HG03196 (cell line): ENCODE measurements around the gene COL7A1.
"Not testable (repeated sequence)": the region's sequence is repeated elsewhere in the genome, so short reads cannot be mapped to it uniquely, and the experiment has no call there.

ENCODE experiments used
- ATAC-seq: cut with Tn5 transposase; IDR thresholded peaks from one replicate; pipeline ENCODE4 v1.9.1; 2021; ENCODE audit not compliant: unreplicated experiment

Gene COL7A1

DNA sequence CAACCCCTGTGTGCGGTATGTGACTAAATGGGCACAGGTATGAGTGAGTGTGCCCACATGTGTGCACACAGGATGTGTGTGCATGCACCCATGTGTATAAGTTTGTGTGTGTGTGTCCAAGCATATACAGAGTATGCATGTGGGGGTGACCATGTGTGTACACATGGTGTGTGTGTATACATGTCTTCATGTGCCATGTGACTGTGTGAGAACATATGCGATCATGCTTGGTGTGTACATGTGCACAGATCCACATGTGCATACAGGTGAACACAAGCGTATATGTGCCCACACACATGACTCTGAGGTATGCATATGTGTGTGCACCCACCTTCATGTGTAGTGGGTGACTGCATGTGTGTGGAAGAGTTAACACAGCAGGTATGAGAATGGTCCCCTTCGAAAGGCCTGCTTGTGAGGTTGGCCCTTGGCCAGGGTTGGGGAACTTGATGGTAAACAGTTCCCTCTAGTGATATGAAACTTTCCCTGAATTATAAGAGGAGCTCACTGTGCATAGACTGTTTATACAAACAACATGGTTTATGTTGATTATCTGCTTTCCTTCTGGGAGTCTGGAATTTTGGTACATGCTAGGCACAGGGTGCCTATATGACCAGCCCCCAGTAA, 48.8 kb downstream of the COL7A1 start:
- ATAC-seq = no peak

DNA sequence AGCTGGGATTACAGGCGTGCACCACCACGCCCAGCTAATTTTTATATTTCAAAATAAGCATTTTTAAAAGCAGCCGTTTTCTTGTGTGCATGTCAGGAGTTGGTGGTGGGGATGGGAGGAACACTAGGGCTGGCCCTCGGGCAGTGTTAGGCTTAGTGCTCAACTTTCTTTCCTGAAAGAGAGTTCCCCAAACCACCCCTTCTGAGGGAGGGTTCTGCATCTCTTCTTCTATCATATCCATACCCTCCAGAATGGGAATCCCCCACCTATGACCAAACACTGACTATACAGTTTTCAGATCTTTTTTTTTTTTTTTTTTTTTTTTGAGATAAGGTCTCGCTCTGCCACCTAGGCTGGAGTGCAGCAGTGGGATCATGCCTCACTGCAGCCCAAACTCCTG, 51.0 kb downstream of the COL7A1 start:
- no peak for ATAC-seq

DNA sequence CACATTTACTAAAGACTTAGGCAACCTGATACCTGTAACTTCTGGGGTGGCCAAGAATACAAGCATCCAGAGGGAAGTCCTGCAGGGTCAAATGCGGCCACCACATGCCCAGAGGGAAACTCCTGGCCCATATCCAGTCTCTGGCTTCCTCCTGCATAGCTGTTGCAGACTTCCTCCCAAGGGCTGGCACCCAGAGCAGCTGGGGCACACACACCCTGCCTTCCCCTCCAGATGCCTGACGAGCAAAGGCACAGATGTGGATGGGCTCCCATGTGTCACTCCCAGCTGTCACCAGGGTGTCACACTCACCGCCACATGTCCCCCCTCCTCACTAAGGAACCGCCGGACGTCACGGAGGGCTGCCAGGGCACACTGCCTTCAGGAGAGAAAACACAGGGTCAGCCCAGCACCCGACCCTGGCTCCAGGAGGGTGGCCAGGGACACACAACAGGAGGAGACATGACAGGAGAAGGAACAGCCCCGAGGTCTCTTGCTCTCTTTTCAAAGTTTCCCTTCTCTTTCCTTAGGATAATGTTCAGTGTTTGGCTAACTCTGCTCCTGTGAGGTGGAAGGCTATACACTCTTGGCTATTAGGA, 51.8 kb downstream of the COL7A1 start:
- no peak for ATAC-seq

DNA sequence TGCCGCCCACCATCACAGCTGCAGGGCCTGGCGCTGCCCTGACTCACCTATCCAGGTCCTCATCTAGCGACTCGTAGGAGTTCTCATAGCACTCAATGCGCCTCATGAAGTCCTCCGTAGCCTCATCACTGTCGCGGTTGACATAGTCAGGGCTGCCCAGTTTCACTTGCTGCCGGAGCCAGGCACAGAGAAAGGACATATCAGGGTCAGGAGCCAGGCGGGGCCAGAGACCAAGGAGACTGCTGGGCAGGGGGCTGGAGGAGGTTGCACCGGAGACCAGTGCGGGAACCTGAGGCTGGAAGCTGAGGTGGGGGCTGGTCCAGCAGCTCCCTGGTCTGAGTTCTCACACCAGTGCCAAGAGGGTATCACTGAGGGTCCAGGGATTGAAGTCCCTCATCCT, 56.7 kb downstream of the COL7A1 start:
- no peak for ATAC-seq

DNA sequence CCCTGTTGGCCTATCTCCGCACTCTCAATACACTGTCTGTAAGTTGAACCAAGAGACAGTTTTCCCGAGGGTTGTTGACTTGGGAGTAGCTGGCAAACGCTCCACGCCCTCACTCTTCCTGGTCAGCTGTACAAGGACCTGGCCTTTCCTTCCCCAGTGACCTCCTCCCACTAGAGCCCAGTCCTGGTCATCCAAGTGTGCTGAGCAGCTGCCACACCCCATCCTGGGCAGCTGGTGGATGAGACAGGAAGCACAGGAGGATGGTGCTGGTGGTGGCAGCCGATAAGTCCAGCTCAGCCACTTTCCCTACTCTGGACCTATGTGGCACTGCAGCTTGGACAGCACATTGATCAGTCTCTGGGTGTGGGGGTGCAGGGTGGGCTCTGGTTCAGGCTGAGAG, 58.3 kb downstream of the COL7A1 start:
- ATAC-seq = no peak

DNA sequence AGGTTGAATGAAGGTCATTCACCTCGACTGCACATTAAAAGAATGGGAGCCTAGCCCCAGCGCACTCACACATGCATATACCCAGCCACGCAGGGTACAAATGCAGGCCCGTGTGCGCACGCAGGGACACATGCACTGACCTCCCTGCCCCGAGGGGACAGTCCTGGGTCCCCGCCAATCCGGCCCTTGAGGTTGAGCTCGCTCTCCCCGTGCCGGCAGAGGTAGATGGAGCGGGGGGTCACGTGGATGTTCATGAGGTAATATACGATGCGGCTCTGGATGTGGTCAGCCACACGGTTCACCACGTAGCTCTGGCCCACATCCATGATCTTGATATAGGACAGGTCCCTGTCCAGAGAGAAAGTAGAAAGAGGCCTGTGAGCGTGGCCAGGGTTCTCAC, 59.0 kb downstream of the COL7A1 start:
- ATAC-seq = no peak

DNA sequence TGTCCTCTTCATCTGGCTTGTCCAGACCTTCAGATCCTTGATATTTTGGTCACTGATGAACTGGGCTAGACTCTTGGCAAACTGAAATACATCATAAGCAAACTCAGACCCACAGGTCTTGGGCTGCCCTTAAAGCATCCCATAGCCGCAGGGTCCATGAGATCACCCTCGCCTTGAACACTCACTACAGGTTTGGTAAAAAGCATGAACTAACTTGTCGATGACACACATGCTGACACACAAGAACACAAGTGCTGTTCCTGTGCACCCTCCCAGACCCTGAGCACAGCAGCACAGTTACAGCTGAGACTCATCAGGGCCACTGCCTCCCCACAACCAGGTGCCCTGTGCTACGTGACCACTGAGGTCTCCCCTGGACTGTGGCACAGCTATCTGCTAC, 59.6 kb downstream of the COL7A1 start:
- ATAC-seq = no peak

DNA sequence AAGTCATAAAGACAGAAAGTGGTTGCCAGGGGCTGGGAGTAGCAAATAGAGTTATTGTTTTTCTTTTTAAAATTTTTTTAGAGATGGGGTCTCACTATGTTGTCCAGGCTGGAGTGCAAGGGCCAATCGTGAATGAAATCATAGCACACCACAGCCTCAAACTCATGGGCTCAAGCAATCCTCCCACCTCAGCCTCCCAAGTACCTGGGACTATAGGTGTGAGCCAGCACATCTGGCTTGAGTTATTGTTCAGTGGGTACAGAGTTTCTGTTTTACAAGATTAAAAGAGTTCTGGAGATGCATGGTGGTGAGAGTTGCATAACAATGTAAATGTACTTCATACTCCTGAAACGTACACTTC, 62.2 kb downstream of the COL7A1 start:
- ATAC-seq = no peak

DNA sequence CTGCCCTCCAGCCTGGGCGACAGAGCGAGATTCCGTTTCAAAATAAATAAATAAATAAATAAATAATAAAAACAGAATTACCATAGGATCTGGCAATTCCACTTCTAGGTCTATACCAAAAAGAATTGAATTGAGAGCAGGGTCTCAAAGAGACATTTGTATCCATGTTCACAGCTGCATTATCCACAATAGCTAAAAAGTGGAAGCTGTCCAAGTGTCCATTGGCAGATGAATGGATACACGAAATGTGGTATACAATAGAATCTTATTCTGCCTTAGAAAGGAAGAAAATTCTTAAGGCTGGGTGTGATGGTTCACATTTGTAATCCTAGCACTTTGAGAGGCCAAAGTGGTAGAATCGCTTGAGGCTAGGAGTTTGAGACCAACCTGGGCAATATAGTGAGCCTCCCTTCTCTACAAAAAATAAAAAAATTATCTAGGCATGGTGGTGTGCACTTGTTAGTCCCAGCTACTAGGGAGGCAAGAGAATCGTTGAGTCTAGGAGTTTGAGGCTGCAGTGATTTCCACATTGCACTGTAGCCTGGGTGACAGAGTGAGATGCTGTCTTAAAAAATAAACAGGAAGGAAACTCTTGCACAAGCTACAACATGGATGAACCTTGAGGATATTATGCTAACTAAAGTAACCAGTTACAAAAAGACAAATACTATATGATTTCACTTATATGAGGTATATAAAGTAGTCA, 62.7 kb downstream of the COL7A1 start:
- no peak for ATAC-seq

DNA sequence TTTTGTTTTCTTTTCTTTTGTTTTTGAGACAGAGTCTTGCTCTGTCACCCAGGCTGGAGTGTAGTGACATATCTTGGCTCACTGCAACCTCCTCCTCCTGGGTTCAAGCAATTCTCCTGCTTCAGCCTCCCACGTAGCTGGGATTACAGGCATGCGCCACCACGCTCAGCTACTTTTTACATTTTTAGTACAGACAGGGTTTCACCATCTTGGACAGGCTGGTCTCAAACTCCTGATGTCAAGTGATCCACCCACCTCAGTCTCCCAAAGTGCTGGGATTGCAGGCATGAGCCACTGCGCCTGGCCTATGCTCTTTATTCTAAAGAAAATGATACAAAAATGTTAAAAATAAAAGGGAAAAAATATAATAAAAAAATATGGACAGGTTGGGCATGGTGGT, 64.4 kb downstream of the COL7A1 start:
- not testable (repeated sequence) for ATAC-seq

DNA sequence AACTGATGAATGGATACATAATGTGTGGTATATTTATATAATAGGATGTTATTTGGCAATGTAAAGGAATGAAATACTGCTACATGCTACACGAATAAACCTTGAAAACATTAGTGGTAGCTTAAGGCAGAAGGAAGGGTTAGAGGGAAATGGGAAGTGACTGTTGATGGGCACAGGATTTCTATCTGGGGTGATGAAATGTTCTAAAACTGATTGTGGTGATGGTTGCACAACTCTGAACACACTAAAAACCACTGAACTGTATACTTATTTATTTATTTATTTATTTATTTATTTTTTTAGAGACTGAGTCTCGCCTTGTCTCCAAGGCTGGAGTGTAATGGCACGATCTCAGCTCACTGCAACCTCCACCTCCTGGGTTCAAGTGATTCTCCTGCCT, 66.4 kb downstream of the COL7A1 start:
- no peak for ATAC-seq

DNA sequence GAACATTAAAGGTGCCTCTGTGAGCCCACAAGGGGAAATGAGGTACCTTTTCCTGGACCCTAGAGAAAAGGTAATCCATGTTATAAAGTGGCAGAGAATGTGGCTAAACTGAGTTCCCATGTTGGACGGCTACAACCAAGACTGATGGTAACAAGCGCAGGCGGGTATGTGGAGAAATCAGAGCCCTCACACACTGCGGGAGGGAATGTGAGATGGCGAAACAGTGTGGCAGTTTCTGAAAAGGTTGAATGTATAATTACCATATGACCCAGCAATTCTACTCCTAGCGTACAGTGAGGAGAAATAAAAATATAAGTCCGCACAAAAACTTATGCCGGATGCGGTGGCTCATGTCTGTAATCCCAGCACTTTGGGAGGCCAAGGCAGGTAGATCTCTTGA, 67.1 kb downstream of the COL7A1 start:
- ATAC-seq = no peak

DNA sequence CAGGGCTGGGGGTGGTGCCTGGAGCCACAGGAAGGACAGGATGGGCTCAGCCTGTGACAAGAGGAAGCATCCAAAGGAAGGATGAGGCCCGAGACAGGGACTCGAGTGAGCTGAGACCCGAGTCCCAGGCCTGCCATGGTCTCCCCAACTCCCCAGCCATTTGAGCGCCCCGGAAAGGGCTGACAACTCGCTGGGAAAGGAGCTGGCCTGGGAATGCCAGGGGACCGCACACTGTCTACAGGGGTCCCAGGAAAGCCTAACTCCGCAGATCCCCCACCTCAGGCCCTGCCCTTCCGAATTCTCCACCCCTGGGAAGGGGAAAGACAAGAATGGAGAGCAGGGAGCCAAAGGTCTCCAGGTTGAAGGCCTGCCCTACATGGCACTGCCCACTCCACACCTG, 70.2 kb downstream of the COL7A1 start:
- no peak for ATAC-seq

DNA sequence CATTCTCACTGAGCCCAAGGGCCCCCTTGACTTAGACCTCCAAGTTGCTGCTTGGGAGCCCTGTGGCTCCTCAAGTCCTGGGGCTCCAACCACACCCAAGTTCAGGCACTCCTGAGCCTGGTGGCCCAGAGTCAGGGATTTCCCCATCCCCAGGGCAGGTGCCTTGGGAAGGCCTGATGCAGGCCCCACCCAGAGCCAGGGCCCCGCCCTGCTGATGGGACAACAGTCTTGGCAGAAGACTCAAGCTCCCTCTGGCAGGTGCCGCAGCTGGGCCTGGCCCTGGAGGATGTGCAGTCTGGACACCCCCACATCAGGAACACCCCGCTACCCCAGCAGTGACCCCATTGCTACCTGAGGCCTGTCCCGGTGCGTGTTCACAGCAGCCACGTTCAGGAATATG, 73.5 kb downstream of the COL7A1 start:
- ATAC-seq = no peak

DNA sequence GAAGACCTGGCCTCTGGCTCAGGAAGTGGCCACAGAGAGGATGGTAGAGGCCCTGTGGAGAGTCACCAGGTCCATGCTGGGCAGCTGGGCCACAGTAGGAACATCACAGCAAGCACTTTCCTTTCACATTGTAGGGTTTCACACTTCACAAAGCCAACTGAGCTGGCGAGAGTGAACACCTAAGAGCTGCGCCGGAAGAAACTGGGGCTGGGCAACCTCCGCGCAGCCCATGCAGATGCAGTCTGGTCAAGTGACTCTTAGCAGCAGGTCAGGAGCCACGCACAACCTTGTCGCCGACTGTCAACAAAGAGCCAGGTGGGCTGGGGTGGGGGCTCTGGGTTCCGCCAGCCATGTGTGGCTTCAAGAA, 75.9 kb downstream of the COL7A1 start:
- no peak for ATAC-seq

DNA sequence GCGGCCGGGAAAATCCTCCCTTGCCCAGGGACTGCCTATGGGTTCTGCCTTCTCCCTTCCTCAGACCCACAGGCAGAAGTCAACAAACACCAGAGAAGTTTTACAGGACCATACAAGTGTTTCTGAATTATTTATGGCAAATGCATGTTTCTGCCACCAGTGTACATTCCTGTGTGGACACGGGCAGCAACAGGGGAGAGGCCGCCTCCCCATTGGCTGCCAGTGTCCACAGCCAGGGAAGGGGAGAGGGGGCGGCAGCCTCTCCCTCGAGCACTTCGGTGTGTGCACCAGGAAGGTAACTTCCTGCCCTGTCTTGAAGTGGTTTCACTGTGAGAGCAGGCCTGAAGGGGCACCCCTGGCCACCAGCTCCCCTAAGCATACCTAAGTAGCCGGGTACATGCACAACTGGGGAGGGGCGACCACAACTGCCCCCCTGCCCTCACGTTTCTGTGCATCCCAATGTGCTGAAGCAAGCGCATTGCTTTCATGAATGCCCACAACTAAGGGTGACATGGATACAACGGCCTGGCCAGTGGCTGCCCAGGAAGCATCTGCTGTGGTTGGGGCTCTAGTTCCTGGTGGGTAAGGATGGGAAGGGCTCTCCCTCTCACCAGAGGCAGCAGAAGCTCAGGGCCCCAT, 76.4 kb downstream of the COL7A1 start:
- no peak for ATAC-seq

DNA sequence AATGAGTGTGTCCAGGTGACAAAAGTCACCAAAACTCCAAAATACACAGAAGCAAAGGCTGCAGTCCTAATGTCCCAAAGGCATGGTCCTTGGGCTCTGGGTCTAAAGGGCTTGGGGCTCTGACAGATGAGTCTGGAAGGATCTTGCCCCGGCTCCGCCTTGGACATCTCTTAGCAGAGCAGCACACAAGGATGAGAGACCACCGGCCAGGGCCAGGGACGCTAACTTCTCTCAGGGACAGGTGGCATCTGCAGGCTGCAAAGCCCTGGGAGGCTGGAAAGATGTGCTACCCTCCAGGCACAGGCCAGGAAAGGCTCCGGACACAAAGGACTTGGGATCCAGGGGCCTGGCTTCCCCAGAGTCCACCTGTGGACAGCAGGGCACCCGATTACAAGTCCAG, 77.1 kb downstream of the COL7A1 start:
- ATAC-seq = no peak

DNA sequence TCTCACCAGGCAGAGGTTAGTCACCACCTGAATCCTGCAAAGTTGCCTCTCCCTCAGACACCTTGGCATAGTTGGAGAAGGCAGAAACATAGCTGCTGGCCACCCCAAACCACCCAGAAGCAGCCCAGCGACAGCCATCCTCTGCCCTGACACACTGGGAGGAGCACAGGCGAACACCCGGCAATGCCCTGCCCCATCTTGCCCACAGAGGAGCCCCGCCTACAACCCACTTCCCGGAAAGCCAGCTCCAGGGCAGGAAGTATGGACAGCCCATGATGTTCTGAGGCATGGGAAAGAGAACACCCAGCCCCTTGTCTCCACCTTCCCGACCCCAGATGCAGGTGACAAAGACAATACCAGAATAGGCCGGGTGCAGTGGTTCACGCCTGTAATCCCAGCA, 78.6 kb downstream of the COL7A1 start:
- ATAC-seq = no peak

DNA sequence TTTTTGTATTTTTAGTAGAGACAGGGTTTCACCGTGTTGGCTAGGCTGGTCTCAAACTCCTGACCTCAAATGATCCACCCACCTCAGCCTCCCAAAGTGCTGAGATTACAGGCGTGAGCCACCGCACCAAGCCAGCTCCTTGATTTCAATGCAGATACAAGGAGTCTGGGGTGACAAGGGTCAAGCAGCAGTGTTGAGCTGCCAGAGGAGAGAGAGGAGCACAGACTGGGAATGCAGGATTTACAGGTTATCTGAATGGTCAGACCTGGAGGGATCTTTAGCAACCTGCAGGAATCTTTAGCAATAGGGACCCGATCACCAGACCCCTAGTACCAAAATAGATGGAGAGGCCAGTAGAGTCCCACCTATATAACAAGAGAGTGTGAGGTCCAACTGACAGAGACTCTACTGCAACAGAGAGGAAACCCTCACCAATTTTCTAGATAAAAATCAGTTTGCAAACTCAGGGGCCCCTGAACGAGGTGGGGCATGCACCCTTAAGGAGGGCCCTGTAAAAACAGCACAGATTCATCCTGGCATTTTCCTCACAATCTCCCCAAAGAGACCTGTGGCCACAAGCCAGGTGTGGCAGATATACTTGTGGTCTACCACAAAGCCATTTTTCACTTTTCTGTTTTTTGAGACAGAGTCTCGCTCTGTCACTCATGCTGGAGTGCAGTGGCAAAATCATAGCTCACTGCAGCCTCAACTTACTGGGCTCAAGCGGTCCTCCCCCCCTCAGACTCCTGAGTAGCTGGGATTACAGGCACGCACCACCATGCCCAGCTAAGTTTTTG, 80.5 kb downstream of the COL7A1 start:
- ATAC-seq = no peak
